Activated CD4-positive, alpha-beta T cell treated with anti-CD3 and anti-CD28 coated beads, Interleukin-2, Interleukin-6, amounts not matched to agents 100 ng/mL and 50 ng/mL, durations not matched to agents 16 hours and 8 hours (primary cell): Measurements from ENCODE around the gene NFYA.
"Not testable (repeated sequence)": the region's sequence is repeated elsewhere in the genome, so short reads cannot be mapped to it uniquely, and the experiment has no call there.

Experiments
- DNase-seq: peaks from one replicate; pipeline ENCODE4 v3.0.0-alpha.2; 2020

NFYA gene

DNA sequence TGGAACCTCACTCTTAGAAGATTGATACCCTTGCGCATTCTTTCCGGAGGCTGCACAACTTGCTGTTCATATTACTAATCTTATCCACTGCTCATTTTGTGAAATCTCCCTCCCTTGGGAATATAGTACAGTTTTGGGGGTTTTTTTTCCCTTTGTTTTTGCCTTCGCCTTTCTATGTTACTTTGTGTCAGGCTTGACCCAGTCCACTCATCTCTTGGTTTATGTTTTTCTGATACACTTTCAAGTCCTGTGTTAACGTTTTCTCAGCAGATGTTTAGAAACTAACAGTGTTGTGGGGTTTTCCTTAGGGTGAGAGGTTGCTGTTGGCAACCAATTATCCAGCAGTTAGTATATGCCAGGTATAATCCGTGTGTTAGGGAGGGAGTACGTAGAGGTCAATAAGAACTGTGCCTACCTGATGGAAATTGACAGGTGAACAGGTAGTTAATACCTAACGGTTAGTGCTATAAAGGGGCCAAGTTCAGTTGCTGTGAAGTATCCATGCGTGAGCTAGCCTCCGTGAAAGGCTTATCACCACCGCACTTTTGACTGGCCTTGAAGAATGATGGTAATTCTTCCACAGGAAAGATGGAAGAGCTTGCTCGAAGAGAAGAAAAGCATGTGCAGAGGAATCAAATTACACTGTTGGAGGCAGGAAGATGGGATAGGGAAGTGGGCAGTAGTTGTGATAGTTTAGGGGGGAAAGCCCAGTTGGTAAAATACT is 1.4 kb downstream of the NFYA start:
- DNase-seq, result peak; percentile 17

DNA sequence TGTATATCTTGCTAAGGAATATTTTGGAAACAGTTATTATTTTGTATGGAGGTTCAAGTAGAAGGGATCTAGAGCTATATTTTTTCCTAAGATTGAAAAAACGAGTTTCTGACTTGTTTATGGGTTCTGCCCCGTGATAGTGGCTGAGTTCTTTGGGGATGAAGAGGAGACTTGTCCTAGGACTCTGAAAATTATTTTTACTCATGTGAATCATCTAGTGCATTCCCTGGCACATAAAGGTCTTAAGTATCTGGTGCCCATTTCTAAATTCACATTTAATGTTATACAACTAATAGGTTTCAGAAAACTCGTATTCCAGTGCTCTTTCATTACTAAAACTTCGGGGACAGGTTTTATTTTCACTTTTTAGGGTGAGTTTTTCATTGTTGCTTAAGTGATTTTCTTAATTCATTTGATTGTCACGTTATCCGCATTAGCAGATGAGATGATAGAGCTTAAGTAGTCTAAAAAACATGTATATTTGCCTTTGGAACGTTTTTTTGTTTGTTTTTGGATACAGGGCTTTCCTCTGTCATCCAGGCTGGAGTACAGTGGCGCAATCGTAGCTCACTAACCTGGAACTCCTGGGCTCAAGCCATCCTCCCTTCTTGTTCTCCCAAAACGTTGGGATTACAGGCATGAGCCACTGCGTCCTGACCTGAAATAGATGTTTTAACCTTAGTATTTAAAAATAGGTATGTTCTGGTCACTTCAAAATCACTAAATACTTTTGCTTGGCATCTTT is 2.1 kb downstream of the NFYA start:
- no peak for DNase-seq

DNA sequence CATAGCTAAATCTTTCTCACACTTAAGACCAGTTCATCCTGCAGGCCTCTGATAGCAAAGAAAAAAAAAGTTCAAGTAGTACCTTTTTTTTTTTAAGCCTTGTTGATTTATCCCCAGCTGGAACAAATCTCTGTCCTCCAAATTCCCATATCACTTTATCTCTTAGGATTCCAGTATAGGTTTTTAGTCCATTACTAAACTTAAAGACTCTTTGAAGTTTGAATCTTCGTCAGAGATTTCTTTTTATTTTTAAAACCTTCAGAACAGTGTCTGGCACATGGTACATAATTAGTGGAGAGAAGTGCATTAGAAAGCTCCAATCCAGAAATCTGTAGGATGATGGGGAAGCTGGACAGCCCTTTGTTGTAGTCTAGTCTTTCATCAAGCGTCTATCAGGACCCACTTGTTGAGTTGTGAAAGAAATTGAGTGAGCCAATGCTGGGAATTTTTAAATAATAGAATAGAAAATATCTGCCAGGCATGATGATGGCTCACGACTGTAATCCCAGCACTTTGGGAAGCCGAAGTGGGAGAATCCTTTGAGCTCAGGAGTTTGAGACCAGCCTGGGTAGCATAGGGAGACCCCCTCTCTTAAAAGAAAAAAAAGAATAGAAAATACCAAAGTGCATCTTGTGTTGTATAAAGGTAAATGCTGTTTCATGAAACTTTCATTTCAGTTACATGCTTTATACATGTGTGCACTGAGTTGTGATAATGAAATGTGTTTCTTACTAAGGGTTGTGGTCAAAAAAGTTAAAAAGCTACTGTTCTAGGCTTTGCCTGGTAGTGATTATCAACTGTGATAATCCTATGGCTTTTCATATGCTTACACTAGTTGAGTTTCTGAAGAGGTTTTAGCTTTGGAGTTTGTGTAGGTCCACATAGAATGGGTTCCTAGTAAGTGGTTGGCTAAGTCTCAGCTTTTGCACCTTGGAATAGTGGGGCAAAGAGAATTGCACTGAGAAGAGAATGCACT is 3.2 kb downstream of the NFYA start:
- no peak for DNase-seq

DNA sequence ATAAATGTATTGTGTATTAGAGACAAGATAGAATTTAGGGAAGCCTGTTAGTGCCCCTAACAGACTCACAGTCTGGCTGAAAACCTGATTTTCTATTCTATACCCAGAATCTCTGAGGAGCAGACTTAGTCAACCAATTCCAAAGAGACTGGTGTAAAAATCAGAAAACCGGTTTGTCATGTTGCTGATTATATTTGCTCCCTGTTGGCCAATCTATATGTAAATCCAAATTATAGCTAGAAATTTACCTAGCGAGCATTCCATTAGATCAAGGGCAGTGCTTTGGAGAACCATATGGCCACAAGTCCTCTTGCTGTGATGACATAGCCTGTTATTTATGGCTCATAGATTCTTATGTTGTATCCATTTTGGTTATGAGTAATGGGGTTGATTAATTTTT is 4.8 kb downstream of the NFYA start:
- DNase-seq, result no peak

DNA sequence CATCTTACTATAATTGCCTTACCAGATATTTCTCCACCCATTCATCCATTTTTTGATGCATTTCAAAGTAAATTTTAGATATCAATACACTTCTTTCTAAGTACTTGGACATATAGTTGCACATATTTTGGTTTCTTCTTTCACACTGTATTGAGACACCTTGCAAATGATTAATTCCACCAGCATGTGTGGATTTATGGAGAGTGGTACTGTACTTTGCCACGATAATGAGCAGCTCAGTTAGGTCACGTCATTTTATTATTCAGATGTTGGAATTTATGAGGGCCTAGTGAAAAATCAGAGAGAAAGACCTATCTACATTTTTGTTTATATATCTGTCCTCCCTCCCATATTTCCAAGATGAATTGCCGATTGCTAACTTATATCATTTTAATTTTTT is 5.3 kb downstream of the NFYA start:
- DNase-seq, result no peak

DNA sequence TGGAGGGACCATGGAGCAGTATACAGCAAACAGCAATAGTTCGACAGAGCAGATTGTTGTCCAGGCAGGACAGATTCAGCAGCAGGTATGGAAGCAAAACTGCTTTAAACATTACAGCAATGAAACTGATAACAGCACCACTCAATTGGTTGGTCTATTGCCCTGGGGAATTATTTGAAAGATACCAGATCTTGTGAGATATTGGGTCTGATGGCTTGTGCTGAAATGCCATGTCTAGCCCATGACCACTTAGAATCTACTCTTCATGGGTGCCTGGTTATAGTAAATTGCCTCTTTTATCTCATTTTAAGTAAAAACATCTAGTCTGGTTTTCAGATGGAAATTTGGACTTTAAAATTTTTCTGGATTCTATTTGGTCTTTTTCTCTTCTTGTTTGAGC is 6.3 kb downstream of the NFYA start:
- DNase-seq, result no peak

DNA sequence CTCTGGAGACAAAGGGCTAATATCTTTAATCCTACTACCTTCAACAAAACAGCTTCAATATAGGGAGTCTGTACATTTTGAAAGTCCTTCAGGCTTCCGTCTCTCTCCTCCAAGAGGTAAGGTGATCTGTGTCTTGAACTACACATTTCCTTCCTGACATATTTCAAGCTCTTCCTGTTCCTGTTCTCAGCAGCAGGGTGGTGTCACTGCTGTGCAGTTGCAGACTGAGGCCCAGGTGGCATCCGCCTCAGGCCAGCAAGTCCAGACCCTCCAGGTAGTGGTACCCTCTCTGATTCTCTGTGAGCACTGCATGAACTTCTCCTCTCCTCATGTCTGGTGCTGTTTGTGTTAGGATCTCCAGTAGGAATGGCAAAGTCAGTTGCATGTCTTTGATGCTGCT is 7.8 kb downstream of the NFYA start:
- peak; percentile 43 for DNase-seq

DNA sequence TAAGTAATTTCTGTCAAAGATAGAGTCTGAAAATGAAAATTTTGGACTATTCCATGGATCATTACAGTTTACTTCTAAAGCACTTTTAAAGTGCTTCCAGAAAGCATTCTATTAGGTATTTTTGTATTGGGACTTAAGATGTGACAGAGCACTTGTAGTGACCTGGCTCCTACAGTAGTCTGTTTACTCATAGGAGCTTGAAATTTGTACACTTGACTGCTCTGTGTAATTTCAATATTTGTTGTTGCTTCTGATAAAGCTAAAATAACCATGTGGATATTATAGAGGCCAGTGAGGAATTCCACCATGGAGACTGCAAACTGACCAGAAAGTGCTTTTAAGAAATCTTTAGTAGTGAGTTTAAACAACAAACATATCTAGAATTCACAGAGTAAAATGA is 10.3 kb downstream of the NFYA start:
- no peak for DNase-seq

DNA sequence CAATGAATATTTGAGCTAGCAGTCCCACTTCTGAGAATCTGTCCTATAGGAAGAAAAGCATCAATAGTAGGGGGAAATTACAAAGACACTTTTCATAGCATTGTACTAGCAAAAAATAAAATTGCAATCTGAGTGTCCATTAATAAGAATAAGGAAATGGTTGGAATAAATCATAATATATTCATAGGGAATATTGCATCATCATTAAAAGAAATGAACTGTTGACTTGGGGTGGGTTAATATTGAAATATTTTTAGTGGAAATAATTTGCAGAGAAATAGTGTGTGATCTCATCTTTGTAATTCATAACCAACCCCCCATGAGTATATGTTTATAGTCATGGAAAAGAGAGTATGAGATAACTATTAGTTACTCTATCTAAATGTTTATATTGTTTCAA is 12.4 kb downstream of the NFYA start:
- DNase-seq, result no peak

DNA sequence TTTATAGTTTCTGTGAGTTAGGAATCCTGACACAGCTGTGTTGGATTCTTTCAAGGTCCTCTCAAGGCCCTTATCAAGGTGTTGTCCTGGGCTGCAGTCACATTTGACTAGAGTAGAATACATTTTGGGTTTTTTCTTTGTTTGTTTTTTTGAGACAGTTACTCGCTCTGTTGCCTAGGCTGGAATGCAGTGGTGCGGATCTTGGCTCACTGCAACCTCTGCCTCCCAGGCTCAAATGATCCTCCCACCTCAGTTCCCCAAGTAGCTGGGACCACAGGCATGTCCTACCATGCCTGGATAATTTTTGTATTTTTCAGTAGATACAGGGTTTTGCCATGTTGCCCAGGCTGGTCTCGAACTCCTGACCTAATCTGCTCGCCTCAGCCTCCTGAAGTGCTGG is 15.7 kb downstream of the NFYA start:
- DNase-seq, result no peak

DNA sequence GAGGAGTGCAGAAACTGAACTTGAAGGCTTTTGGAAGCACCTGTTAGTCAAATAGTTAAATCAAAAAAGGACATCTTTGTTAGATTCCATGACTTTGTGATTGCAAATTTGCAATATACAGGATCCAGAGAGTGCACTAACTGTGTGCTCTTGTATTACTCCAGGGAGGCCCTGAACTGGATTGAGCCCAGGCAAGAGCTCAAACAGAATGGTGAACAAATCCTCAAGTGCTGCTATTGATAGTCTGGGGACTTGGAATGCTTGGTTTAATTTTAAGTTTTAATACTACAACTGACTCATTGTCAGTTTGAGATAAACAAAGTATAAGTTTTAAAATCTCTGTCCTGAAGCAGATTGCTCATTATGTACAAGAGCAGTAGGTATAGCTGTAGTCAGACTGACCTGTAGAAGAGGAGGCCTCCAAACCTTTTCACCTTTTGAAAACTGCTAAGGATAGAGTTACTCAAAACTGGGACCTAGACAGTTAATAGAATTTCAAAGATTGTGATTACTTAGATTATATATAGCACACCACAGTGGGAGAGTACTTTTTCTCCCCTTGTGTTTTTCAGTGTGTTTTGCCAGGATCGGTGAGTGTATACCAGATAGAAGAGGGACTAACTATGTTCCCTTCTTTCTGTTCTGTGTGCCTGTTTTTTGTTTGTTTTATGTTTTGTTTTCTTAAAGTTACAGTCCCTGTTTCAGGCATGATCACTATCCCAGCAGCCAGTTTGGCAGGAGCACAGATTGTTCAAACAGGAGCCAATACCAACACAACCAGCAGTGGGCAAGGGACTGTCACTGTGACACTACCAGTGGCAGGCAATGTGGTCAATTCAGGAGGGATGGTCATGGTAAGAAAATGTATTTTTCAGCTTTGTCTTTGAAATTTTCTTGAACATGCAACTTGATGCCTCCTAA is 18.3 kb downstream of the NFYA start:
- DNase-seq, result no peak

DNA sequence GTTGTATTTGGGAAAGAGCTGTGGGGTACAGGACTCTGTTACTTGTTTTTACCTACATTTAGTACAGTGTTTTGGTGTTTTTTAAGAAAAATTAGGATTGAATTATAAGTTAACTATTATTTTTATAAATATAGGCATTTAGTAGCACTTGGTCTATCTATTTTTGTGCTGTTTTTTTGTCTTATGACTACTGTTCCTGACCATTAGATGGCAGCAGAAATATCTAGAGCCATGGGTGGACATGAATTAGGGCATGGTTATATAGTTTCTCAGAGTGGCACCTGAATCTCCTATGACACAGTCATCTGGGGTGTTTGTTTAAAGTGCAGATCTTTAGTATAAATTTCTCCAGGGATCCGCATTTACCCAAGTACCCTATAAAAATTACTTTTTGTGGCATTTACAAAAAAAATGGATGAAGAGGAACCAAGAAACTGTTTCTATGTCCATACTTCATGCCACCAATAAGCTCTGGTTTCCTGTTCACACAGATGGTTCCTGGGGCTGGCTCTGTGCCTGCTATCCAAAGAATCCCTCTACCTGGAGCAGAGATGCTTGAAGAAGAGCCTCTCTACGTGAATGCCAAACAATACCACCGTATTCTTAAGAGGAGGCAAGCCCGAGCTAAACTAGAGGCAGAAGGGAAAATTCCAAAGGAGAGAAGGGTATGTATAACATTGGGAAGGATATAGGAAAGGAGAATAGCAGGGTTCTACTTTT is 19.8 kb downstream of the NFYA start:
- peak; percentile 14 for DNase-seq

DNA sequence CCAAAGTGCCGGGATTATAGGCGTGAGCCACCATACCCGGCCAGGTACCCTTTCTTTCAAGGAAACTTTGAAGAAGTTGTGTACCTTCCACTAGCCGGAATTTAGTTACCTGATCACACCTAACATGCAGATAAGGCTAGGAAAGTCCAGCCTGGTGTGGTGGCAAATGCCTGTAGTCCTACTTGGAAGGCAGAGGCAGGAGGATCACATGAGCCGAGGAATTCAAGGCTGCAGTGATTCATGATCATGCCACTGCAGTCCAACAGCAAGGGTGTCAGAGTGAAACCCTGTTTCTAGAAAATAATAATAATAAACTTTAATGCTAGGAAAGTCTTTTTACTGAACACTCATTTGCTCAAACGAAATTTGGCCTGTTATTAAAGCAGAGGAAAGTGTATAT is 21.0 kb downstream of the NFYA start:
- no peak for DNase-seq

DNA sequence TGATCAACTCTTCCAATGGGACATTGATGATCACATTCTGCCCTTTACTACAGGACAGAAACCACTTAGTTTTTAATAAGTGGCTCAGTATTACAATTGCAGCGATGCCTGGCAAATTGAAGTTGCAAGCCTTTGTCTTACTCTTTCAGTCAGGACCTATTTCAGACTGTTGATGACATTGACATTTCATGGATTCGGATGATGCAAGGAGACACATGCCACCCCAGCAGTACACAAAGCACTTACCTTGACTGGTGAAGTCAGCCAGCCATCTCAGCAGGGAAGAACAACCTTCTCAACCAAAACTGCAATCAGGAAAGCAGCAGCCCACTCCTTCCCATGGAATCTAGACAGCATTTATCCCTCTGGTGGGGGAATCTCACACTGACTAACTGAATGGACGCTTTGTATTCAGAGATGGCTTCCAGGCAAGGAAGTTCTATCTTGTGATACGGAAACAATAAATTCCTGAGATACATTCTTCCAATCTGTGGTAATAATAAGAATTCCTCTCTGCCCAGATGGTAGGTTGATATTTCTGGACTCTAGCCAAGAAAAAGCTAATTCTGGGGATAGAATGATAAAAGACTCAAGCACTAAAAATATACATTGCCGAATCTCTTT is 24.8 kb downstream of the NFYA start:
- DNase-seq, result no peak

DNA sequence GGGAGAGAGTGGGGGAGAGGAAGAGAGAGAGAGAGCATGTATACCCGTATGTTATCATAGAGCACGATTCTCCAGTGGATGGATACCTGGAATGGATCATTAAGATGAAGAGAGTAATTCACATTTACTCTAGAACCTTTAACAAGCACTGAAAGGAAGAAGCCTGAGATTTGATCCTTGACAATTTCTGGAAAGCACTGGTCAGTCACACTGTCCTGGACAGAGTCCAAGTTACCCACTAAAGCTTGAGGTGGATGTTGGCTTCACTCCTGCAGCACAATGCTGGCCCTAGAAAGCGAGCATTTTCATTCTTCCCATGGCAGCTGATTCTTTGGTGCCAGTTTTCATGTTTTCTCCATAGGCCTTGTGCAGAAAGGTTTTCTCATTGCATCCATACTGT is 25.6 kb downstream of the NFYA start:
- no peak for DNase-seq

DNA sequence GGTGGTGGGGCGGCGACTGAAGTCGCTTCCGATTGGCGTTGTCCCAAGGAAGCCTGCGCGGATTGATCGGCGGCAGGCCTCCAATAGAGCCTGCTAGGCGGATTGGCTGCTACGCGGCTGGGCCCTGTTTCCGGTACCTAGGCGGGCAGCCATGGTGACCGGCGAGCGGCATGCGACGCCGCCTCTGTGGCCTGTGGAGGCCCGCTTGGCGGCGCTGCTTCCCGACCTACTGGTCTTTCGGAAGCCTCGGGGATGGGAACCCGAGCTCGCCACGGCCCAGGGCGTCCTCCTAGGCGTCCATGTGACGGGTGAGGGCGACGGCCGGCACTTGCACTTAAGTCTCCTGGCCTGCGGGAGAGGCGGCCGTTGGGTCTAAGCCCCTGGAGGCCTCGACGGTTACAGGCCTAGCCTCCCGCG is 28.1 kb downstream of the NFYA start:
- no peak for DNase-seq

DNA sequence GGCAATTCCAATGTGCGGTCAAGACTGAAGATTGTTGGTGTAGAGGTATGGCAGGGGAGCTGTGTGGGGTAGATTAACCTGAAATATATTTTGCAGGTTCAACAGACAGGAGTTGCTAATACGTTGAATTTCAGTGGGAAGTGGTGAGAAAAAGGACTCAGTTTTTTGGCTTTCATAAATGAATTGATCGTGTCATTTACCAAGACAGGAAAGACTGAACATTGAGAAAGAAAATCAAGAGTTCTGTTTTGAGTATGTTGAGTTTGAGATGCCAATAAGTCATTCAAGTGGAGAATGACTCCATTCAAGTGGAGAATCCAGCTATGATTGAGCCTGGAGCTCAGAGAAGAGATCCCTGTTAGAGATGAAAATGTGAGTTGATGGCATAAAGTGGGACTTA is 31.1 kb downstream of the NFYA start:
- peak; percentile 74 for DNase-seq

DNA sequence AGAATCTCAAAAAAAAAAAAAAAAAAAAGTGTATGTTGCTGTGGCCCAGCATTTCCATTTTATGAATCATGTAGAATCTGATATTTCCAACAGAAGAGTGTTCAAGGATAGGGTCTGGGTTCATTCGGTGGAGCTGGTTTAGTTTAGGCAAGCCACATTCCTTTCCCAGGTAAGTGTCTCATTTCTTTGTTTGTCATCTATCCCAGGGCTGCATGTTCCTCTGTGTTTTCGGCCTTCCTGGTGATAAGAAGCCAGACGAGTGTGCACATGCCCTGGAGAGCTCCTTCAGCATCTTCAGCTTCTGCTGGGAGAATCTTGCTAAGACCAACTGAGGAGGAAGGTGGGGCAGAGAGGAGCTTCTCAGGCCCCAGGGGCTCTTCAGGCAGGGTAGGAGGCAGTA is 38.2 kb downstream of the NFYA start:
- DNase-seq, result no peak

DNA sequence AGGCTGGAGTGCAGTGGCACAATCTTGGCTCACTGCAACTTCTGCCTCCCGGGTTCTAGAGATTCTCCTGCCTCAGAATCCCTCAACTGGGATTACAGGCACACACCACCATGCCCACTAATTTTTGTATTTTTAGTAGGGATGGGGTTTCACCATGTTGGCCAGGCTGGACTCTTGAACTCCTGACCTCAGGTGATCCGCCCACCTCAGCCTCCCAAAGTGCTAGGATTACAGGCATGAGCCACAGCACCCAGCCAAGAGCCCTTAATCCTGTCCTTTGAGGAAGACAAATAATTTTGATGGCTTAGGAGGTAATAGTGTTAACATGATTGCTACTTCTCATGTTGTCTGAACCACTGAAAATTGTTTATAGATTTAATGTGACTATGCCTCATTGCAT is 42.3 kb downstream of the NFYA start:
- DNase-seq, result not testable (repeated sequence)

DNA sequence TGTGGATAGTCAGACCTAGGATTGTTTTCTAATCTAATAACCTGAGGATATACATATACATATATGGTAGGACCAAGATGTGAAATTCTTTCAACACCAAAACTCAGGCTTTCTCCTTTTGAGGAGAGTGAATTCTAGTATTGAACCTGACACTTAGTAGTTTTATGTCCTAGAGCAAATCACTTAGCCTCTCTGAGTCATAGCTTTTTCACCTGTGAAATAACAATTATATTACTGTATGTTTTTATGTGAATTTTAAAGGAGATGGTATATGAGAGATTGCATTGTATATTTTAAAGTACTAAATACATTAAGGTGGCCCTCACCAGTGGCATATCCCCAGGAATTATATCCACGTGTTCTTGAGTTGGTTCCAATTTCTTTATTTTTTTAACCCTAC is 46.7 kb downstream of the NFYA start:
- DNase-seq, result no peak

DNA sequence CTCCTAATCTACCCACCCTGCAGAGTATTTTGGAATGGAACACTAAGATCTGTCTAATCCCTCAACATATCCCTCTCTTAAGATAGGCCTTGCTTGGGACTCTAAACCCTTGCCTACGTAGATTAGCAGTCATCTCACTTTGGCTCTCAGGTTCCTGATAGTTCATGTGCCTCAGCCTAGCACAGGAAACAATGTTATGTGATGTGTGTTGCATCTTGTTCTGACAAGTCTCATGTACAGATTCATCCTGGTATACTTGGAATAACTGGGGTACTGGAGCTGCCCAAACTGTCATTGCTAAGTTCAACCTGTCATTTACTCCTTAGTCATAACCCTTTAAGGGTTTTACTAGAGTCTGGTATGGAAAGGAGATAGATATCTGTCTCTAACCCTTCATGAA is 47.3 kb downstream of the NFYA start:
- DNase-seq, result no peak
